HCT116 (cell line): ENCODE measurements around the gene LRRC3. TPM values are rescaled to one million over a fixed set of nuclear protein-coding genes. Genes with fewer than 3 reads are reported as not detected.

Source experiments
- ATAC-seq: fragments of 200-7000 bp; cut with Tn5 transposase; 2 replicates; pipeline ENCODE4 v1.9.1; 2020; ENCODE audit warnings: mild to moderate bottlenecking, moderate library complexity
- BruUV-seq: library from RNA; stranded (reverse); fragments of 400-500 nt; replicated peaks from 2 replicates; lab custom pipeline; 2021; lab: Mats Ljungman, UMichigan
- CTCF ChIA-PET: fragments of 300-600 bp; sonication (Branson Sonifier 250); formaldehyde crosslinking; loops from one replicate; lab custom pipeline; 2021; ENCODE audit warnings: antibody characterized with exemption; lab: Charles Lee
- POLR2A ChIA-PET: fragments of 300-600, 350-600 bp; sonication (Branson Sonifier 250); formaldehyde crosslinking; loops from one replicate; lab custom pipeline; 2021; ENCODE audit warnings: antibody characterized with exemption; lab: Charles Lee
- RAD21 ChIA-PET, 2 experiments: fragments of 300-600 bp; sonication (Branson Sonifier 250); formaldehyde crosslinking; loops; one replicate each; lab custom pipeline; 2023; ENCODE audit warnings: low total read pairs in 2 of 2; ENCODE audit not compliant: uncharacterized antibody in 2 of 2, unreplicated experiment in 2 of 2, low non-redundant PET in 1 of 2; lab: Charles Lee
- DNase-seq: peaks from one replicate; pipeline ENCODE4 v3.0.0-alpha.2; 2010; ENCODE audit warnings: low read depth, low spot score
- H2AFZ ChIP-seq: fragments of 200-600 bp; shearing (Covaris generic), sonication (generic); 2 replicates; pipeline ENCODE4 v1.6.1; 2017; ENCODE audit warnings: low read depth, mixed run types, mixed read lengths, antibody characterized with exemption, low read length; ENCODE audit not compliant: poor library complexity, severe bottlenecking
- H3K27ac ChIP-seq: 2 replicates; pipeline ENCODE4 v1.5.1; 2012; ENCODE audit warnings: low read depth, low read length
- H3K27me3 ChIP-seq: fragments of 200-600 bp; sonication (generic); 2 replicates; pipeline ENCODE4 v1.6.1; 2016; ENCODE audit warnings: mixed run types, low read length, mixed read lengths; ENCODE audit not compliant: insufficient read depth
- H3K36me3 ChIP-seq, 2 experiments: fragments of 200-500 bp in 1 of 2; fragments of 200-600 bp in 1 of 2; sonication (Bioruptor generic) in 1 of 2; sonication (generic) in 1 of 2; 2 replicates each; pipeline versions ENCODE4 v1.5.1 to v1.6.1; 2014 to 2016; ENCODE audit warnings: low read length in 2 of 2, inconsistent platforms in 1 of 2, mixed read lengths in 1 of 2, mixed run types in 1 of 2; ENCODE audit not compliant: insufficient read depth in 2 of 2, control insufficient read depth in 1 of 2
- H3K4me1 ChIP-seq, 2 experiments: fragments of 200-600 bp in 1 of 2; sonication (generic) in 1 of 2; 2 replicates each; pipeline versions ENCODE4 v1.5.1 to v1.6.1; 2012 to 2017; ENCODE audit warnings: low read length in 2 of 2, inconsistent platforms in 1 of 2, mild to moderate bottlenecking in 1 of 2, mixed read lengths in 1 of 2, mixed run types in 1 of 2, moderate library complexity in 1 of 2; ENCODE audit not compliant: insufficient read depth in 2 of 2, control insufficient read depth in 1 of 2
- H3K4me2 ChIP-seq: fragments of 200-600 bp; sonication (generic); 2 replicates; pipeline ENCODE4 v1.6.1; 2017; ENCODE audit warnings: mixed run types, low read length, mixed read lengths
- H3K4me3 ChIP-seq, 2 experiments: fragments of 200-600 bp in 1 of 2; sonication (generic) in 1 of 2; replicated peaks in 1 of 2; 2 replicates each; pipeline ENCODE4 v1.5.1; 2011 to 2016; ENCODE audit warnings: low read length in 2 of 2, control low read depth in 1 of 2, low read depth in 1 of 2, mild to moderate bottlenecking in 1 of 2, mixed read lengths in 1 of 2, mixed run types in 1 of 2
- H3K79me2 ChIP-seq: fragments of 200-600 bp; sonication (generic); 2 replicates; pipeline ENCODE4 v1.6.1; 2017; ENCODE audit warnings: mild to moderate bottlenecking, mixed run types, low read length, moderate library complexity, mixed read lengths; ENCODE audit not compliant: insufficient read depth
- H3K9ac ChIP-seq: fragments of 200-600 bp; sonication (generic); 2 replicates; pipeline ENCODE4 v1.6.1; 2016; ENCODE audit warnings: low read length, mixed read lengths
- H3K9me2 ChIP-seq: fragments of 200-600 bp; sonication (generic), shearing (Covaris generic); 2 replicates; pipeline ENCODE4 v1.6.1; 2017; ENCODE audit warnings: mixed run types, mild to moderate bottlenecking, moderate library complexity; ENCODE audit not compliant: insufficient read depth
- H3K9me3 ChIP-seq, 2 experiments: fragments of 200-500 bp in 1 of 2; fragments of 200-600 bp in 1 of 2; sonication (Bioruptor generic) in 1 of 2; sonication (generic) in 1 of 2; 2 replicates each; pipeline ENCODE4 v1.6.1; 2014 to 2017; ENCODE audit warnings: low read length in 2 of 2, mixed read lengths in 2 of 2, inconsistent platforms in 1 of 2, low read depth in 1 of 2, mild to moderate bottlenecking in 1 of 2, mixed run types in 1 of 2, moderate library complexity in 1 of 2; ENCODE audit not compliant: control insufficient read depth in 1 of 2, insufficient read depth in 1 of 2
- H4K20me1 ChIP-seq: fragments of 200-600 bp; sonication (generic), shearing (Covaris generic); 2 replicates; pipeline ENCODE4 v1.6.1; 2017; ENCODE audit warnings: mixed run types, mild to moderate bottlenecking, moderate library complexity; ENCODE audit not compliant: insufficient read depth
- EGR1 ChIP-seq: IDR thresholded peaks from 2 replicates; pipeline ENCODE4 v1.6.1; 2012; ENCODE audit warnings: low read depth
- ELF1 ChIP-seq: IDR thresholded peaks from 2 replicates; pipeline ENCODE4 v1.6.1; 2012; ENCODE audit warnings: low read depth, borderline replicate concordance
- POLR2AphosphoS5 ChIP-seq: IDR thresholded peaks from 2 replicates; pipeline ENCODE4 v1.6.1; 2011; ENCODE audit warnings: mild to moderate bottlenecking, low read depth, low read length, moderate library complexity
- RAD21 ChIP-seq: IDR thresholded peaks from 2 replicates; pipeline ENCODE4 v1.6.1; 2012; ENCODE audit warnings: low read depth, mild to moderate bottlenecking
- REST ChIP-seq: IDR thresholded peaks from 2 replicates; pipeline ENCODE4 v1.6.1; 2012; ENCODE audit warnings: low read depth
- SP1 ChIP-seq: IDR thresholded peaks from 2 replicates; pipeline ENCODE4 v1.6.1; 2012; ENCODE audit warnings: low read depth
- TCF7L2 ChIP-seq: IDR thresholded peaks from 2 replicates; pipeline ENCODE4 v1.7.0; 2011; ENCODE audit warnings: borderline replicate concordance, inconsistent platforms; ENCODE audit not compliant: insufficient read depth, insufficient read length; ENCODE audit errors: extremely low read depth
- ZBTB33 ChIP-seq: IDR thresholded peaks from 2 replicates; pipeline ENCODE4 v1.6.1; 2011; ENCODE audit warnings: mild to moderate bottlenecking, low read length, moderate library complexity; ENCODE audit not compliant: insufficient replicate concordance; ENCODE audit errors: extremely low read depth
- ZFX ChIP-seq: fragments of 450-650 bp; IDR thresholded peaks from 2 replicates; pipeline ENCODE4 v1.6.1; 2017
- ZNF274 ChIP-seq: fragments of 200-500 bp; sonication (Bioruptor generic); IDR thresholded peaks from 2 replicates; pipeline ENCODE4 v1.6.1; 2014; ENCODE audit warnings: mild to moderate bottlenecking, low read depth, low read length, inconsistent platforms
- intact Hi-C: fragments of 100-400 bp; cut with micrococcal nuclease; formaldehyde crosslinking; loops from 2 replicates; pipeline ENCODE4 v1.10.0; 2022
- total RNA-seq: library from RNA; stranded (reverse); gene quantifications from one replicate; pipeline ENCODE4 v1.2.1, GENCODE V29; 2021; ENCODE audit not compliant: unreplicated experiment

Gene LRRC3
- total RNA-seq, 1 experiment from 2014 or later, result 7.5 TPM

DNA sequence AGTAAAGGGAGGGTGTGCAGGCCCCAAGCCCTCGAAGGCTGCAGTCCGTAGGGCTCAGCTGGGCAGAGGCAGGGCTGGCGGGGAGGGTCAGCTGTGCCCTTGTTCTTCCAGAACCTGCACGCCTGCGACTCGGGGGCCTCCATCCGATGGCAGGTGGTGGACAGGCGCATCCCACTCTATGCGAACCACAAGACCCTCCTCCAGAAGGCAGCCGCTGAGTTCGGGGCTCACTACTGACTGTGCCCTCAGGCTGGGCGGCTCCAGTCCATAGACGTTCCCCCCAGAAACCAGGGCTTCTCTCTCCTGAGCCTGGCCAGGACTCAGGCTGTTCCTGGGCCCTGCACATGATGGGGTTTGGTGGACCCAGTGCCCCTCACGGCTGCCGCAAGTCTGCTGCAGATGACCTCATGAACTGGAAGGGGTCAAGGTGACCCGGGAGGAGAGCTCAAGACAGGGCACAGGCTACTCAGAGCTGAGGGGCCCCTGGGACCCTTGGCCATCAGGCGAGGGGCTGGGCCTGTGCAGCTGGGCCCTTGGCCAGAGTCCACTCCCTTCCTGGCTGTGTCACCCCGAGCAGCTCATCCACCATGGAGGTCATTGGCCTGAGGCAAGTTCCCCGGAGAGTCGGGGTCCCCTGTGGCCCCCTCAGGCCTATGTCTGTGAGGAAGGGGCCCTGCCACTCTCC is 13.6 kb upstream of the LRRC3 start:
- no peak overlapping the region for H3K27ac ChIP-seq
- H3K36me3 ChIP-seq, result peaks cover 2 to 6% of the 10 kb centered on the region in 2 experiments; a peak in 2 of 4 replicates
- peaks cover 5 to 13% of the 10 kb centered on the region in 2 experiments; a peak in 3 of 4 replicates for H3K4me1 ChIP-seq
- no peak for ATAC-seq
- TF ChIP-seq POLR2AphosphoS5, result no peak
- TF ChIP-seq SP1, result no peak
- no peak for TF ChIP-seq TCF7L2
- no peak for TF ChIP-seq ELF1
- TF ChIP-seq RAD21, result no peak
- TF ChIP-seq EGR1, result no peak
- no peak for TF ChIP-seq REST
- no peak for TF ChIP-seq ZFX
- TF ChIP-seq ZBTB33, result no peak
- TF ChIP-seq ZNF274, result no peak
- no peaks in the 10 kb centered on the region for H3K9me2 ChIP-seq
- H3K4me3 ChIP-seq, result no peak overlapping the region
- no peaks in the 10 kb centered on the region for H4K20me1 ChIP-seq
- H2AFZ ChIP-seq, result no peak overlapping the region
- no peak for DNase-seq
- no peaks in the 10 kb centered on the region for H3K79me2 ChIP-seq
- no peaks in the 10 kb centered on the region for H3K9me3 ChIP-seq
- CTCF ChIA-PET, result interaction anchor here (0.7 kb wide), 1 partner anchor 14 kb away, joined by 3 read pairs; no protein-coding TSS in a partner anchor
- H3K4me2 ChIP-seq, result no peak overlapping the region
- no peaks in the 10 kb centered on the region for H3K27me3 ChIP-seq
- H3K9ac ChIP-seq, result no peak overlapping the region
- POLR2A ChIA-PET, result no interaction called here
- intact Hi-C loops, result no loop called here
- BruUV-seq, result no TSS peak
- RAD21 ChIA-PET, result interaction anchor here in 1 of 2 experiments (0.6 kb wide), 1 partner anchor 10 kb away, joined by 3 read pairs; no protein-coding TSS in a partner anchor
